CD4-positive, alpha-beta T cell treated with Interleukin-6 for 4 hours (primary cell): Measurements from ENCODE around the gene RASSF6.
A peak's percentile ranks its signal among the peaks of the same experiment; 100 is the strongest.
"Not testable (repeated sequence)": the region's sequence is repeated elsewhere in the genome, so short reads cannot be mapped to it uniquely, and the experiment has no call there.

Experiments used
- DNase-seq: peaks from one replicate; pipeline ENCODE4 v3.0.0-alpha.2; 2020; ENCODE audit warnings: mixed read lengths

RASSF6 gene

GRCh38 chr4:73620115-73620792 lies at the start of gene RASSF6:
RASSF6 (minus strand) TSS chr4:73620436; CDS start chr4:73611795, 8,641 bp downstream.
- peak; percentile 11 for DNase-seq

- DNase-seq: no peak
These were observed 49.4 kb upstream of the RASSF6 start for GRCh38 chr4:73669410-73670183.

- no peak for DNase-seq
These were observed 48.6 kb upstream of the RASSF6 start for GRCh38 chr4:73668782-73669201.

GRCh38 chr4:73665924-73666323 lies 45.7 kb upstream of the RASSF6 start:
- DNase-seq: not testable (repeated sequence)

GRCh38 chr4:73664470-73664869 lies 44.2 kb upstream of the RASSF6 start:
- DNase-seq: no peak

- DNase-seq: no peak
These were observed 43.3 kb upstream of the RASSF6 start for GRCh38 chr4:73663576-73663975.

- DNase-seq: no peak
These were observed 42.7 kb upstream of the RASSF6 start for GRCh38 chr4:73662709-73663546.

- DNase-seq: no peak
These were observed 41.4 kb upstream of the RASSF6 start for GRCh38 chr4:73661646-73662119.

- no peak for DNase-seq
These were observed 40.6 kb upstream of the RASSF6 start for GRCh38 chr4:73660808-73661207.

- no peak for DNase-seq
These were observed 33.5 kb upstream of the RASSF6 start for GRCh38 chr4:73653695-73654106.

- DNase-seq: no peak
These were observed 30.0 kb upstream of the RASSF6 start for GRCh38 chr4:73650250-73650649.

- no peak for DNase-seq
These were observed 28.2 kb upstream of the RASSF6 start for GRCh38 chr4:73648478-73648877.

GRCh38 chr4:73646117-73646516 lies 25.9 kb upstream of the RASSF6 start:
- DNase-seq: no peak

- no peak for DNase-seq
These were observed 11.5 kb upstream of the RASSF6 start for GRCh38 chr4:73631565-73632226.

GRCh38 chr4:73628834-73629233 lies 8.6 kb upstream of the RASSF6 start:
- not testable (repeated sequence) for DNase-seq

GRCh38 chr4:73621357-73621756 lies 1.1 kb upstream of the RASSF6 start:
- DNase-seq: no peak

- DNase-seq: no peak
These were observed 890 bp downstream of the RASSF6 start for GRCh38 chr4:73619346-73619745.

GRCh38 chr4:73617256-73617655 lies 3.0 kb downstream of the RASSF6 start:
- DNase-seq: no peak

GRCh38 chr4:73615613-73616012 lies 4.6 kb downstream of the RASSF6 start:
- no peak for DNase-seq

- DNase-seq: no peak
These were observed 5.8 kb downstream of the RASSF6 start for GRCh38 chr4:73614311-73614867.

- DNase-seq: no peak
These were observed 7.1 kb downstream of the RASSF6 start for GRCh38 chr4:73613130-73613529.

GRCh38 chr4:73612032-73612431 lies 8.2 kb downstream of the RASSF6 start:
- DNase-seq: no peak
